Heart left ventricle (tissue), 16 donors: Measurements from ENCODE around the gene ALKBH6. TPM values are rescaled to one million over a fixed set of nuclear protein-coding genes. Genes with fewer than 3 reads are reported as not detected.

Source experiments
- ATAC-seq, 4 donors: fragments of 200-7000 bp; cut with Tn5 transposase; one replicate each; pipeline ENCODE4 v1.9.1; 2020 to 2022; ENCODE audit warnings: moderate library complexity in 4 of 4, mild to moderate bottlenecking in 3 of 4, moderate number of reproducible peaks in 1 of 4
- DNase-seq, 5 donors: peaks; one replicate each; pipeline ENCODE4 v3.0.0-alpha.2; 2020
- H3K27ac ChIP-seq, 12 donors: fragments of 200-600 bp; sonication (generic) in 4 of 12; one replicate each; pipeline versions ENCODE4 v1.5.0 to v1.8.0; 2016 to 2022; ENCODE audit warnings: mild to moderate bottlenecking in 2 of 12
- H3K27me3 ChIP-seq, 9 donors: fragments of 200-600 bp; sonication (generic) in 2 of 9; one replicate each; pipeline versions ENCODE4 v1.5.1 to v1.8.0; 2016 to 2022; ENCODE audit warnings: mild to moderate bottlenecking in 3 of 9
- H3K36me3 ChIP-seq, 9 donors: fragments of 200-600 bp; sonication (generic) in 2 of 9; one replicate each; pipeline versions ENCODE4 v1.5.0 to v1.8.0; 2018 to 2022; ENCODE audit warnings: mild to moderate bottlenecking in 2 of 9
- H3K4me1 ChIP-seq, 12 donors: fragments of 200-600 bp; sonication (generic) in 4 of 12; one replicate each; pipeline versions ENCODE4 v1.5.0 to v1.8.0; 2016 to 2022; ENCODE audit warnings: mild to moderate bottlenecking in 3 of 12
- H3K4me3 ChIP-seq, 12 donors: fragments of 200-600 bp; sonication (generic) in 4 of 12; one replicate each; pipeline versions ENCODE4 v1.5.0 to v1.8.0; 2017 to 2022; ENCODE audit warnings: mild to moderate bottlenecking in 9 of 12, moderate library complexity in 4 of 12
- H3K9me3 ChIP-seq, 12 donors: fragments of 200-600 bp; sonication (generic) in 4 of 12; one replicate each; pipeline versions ENCODE4 v1.5.0 to v1.8.0; 2016 to 2022; ENCODE audit warnings: mild to moderate bottlenecking in 1 of 12
- CTCF ChIP-seq, 12 donors: fragments of 200-600 bp; sonication (generic) in 4 of 12; IDR thresholded peaks; one replicate each; pipeline versions ENCODE4 v1.5.0 to v1.8.0; 2018 to 2022; ENCODE audit warnings: antibody characterized with exemption in 12 of 12, mild to moderate bottlenecking in 5 of 12
- POLR2A ChIP-seq, 2 donors: fragments of 450-650 bp; IDR thresholded peaks; one replicate each; pipeline ENCODE4 v1.6.1; 2017; ENCODE audit warnings: antibody characterized with exemption in 2 of 2, mild to moderate bottlenecking in 2 of 2, moderate library complexity in 2 of 2
- WGBS, 4 donors: extraction: QIAGEN DNeasy Blood & Tissue Kit in 2 of 4; methylation state at CpG; one replicate each; pipeline versions ENCODE4 v1.1.5 to v1.1.7; 2013 to 2018; 5-methylcytosine and 5-hydroxymethylcytosine counted together
- intact Hi-C, 10 donors: fragments of 100-400 bp; cut with DNase I; formaldehyde crosslinking; loops; one replicate each; pipeline versions ENCODE4 v1.11.1 to v1.14.2; 2022
- polyA plus RNA-seq, 2 donors: library from polyadenylated mRNA; stranded (reverse); fragments of 200-250 nt; gene quantifications; one replicate each; pipeline ENCODE4 v1.2.3, GENCODE V29; 2013
- total RNA-seq, 9 donors: library from RNA; depleted of rRNA in 2 of 9; stranded (reverse); fragments of >200 nt in 2 of 9; fragmentation: NEBNext Ultra II Directional in 3 of 9; extraction: Animal tissue kit (Norgen Biotek cat#: 25700) in 3 of 9; gene quantifications; one replicate each; pipeline versions ENCODE4 v1.1.0 to v1.2.4, GENCODE V29; 2016 to 2023
- donor health status: ischemic (EF 13 %, LVEDD 7.1; RV severe dilation, severe dysfunction).
- donor health status: healthy with polysubstance abuse.
- donor health status: DM: no; HTN: yes; CAD: no.
- donor health status: DM: no; HTN: no; CAD: no.
- donor health status: ischemic (EF 25% LVEDD 6.9; RV normal size, moderate dysfunction).
- donor health status: ischemic (EF 25% LVEDD 5.7; RV mildly dilated, moderate dysfunction).
- donor health status: healthy.
- donor health status: DM: yes; HTN: yes; CAD: no.
- donor health status: ischemic (EF 35%, LVEDD 5.7; RV mildly dilated, moderate dysfunction).
- donor health status: nonischemic (EF 11% LVEDD 7.7; RV severe dilation, severe dysfunction).
- donor health status: DM: yes; HTN: yes; CAD: no.
- donor health status: PGD.
- donor health status: ischemic (EF 29% LVEDD 5.4; RV normal size, mild dysfunction).
- donor health status: nonischemic (EF 23%, LVEDD 6.1; RV moderate dilation, normal function).

Gene ALKBH6
- total and polyA plus RNA-seq, 11 donors: 7.3 to 22.5 (median 13.0) TPM

GRCh38 chr19:35977446-35978222 lies 36.4 kb downstream of the ALKBH6 start:
- Histone ChIP-seq H3K9me3 (no peaks in the 10 kb centered on the region), H3K4me1 (no peaks in the 10 kb centered on the region), H3K27ac (no peak overlapping the region), H3K36me3 (no peaks in the 10 kb centered on the region), H3K27me3 (peaks cover 0 to 24% (median 5%) of the 10 kb centered on the region in 9 donors), H3K4me3 (no peak overlapping the region)
- WGBS, 4 donors: 50 to 75% (median 51%) methylated on average over 9 to 14 of the region's 14 CpGs
- ATAC-seq (no peak), DNase-seq (no peak)
- intact Hi-C loops: no loop called here
- TF ChIP-seq POLR2A (IDR thresholded peaks at IDR 0.05) (no peak), CTCF (IDR thresholded peaks at IDR 0.05) (no peak)

- no peaks in the 10 kb centered on the region for H3K36me3 ChIP-seq
- H3K4me1 ChIP-seq: no peaks in the 10 kb centered on the region
- 31 to 42% (median 33%) methylated on average over 5 of the region's 5 CpGs for WGBS, 4 donors
- intact Hi-C loops: no loop called here
- H3K4me3 ChIP-seq: no peak overlapping the region
- TF ChIP-seq POLR2A (IDR thresholded peaks at IDR 0.05) (no peak), CTCF (IDR thresholded peaks at IDR 0.05) (no peak)
- no peaks in the 10 kb centered on the region for H3K9me3 ChIP-seq
- H3K27ac ChIP-seq: no peak overlapping the region
- DNase-seq (no peak), ATAC-seq (no peak)
- H3K27me3 ChIP-seq: peaks cover 0 to 23% (median 5%) of the 10 kb centered on the region in 9 donors
These were observed 38.3 kb downstream of the ALKBH6 start for GRCh38 chr19:35975608-35976214.

- no peak for TF ChIP-seq CTCF (IDR thresholded peaks at IDR 0.05)
- TF ChIP-seq POLR2A (IDR thresholded peaks at IDR 0.05): no peak
- Histone ChIP-seq H3K4me1 (no peaks in the 10 kb centered on the region), H3K9me3 (no peaks in the 10 kb centered on the region), H3K4me3 (no peak overlapping the region), H3K27ac (no peak overlapping the region), H3K27me3 (peaks cover 0 to 9% (median 0%) of the 10 kb centered on the region in 9 donors), H3K36me3 (no peaks in the 10 kb centered on the region)
- peak in 1 of 5 donors; percentile 19 for DNase-seq
- no peak for ATAC-seq
- WGBS, 4 donors: 31 to 40% (median 36%) methylated on average over 3 to 8 of the region's 8 CpGs
- intact Hi-C loops: no loop called here
These were observed 40.5 kb downstream of the ALKBH6 start for GRCh38 chr19:35973487-35973886.

- no peaks in the 10 kb centered on the region for H3K4me1 ChIP-seq
- H3K27me3 ChIP-seq: peaks cover 0 to 21% (median 0%) of the 10 kb centered on the region in 9 donors
- DNase-seq (no peak), ATAC-seq (peak in 1 of 4 donors; percentile 26)
- TF ChIP-seq CTCF (IDR thresholded peaks at IDR 0.05) (no peak), POLR2A (IDR thresholded peaks at IDR 0.05) (no peak)
- intact Hi-C loops: no loop called here
- no peak overlapping the region for H3K27ac ChIP-seq
- H3K4me3 ChIP-seq: no peak overlapping the region
- H3K36me3 ChIP-seq: no peaks in the 10 kb centered on the region
- 67 to 90% (median 78%) methylated on average over 1 to 3 of the region's 3 CpGs for WGBS, 4 donors
- H3K9me3 ChIP-seq: no peaks in the 10 kb centered on the region
These were observed 47.2 kb downstream of the ALKBH6 start for GRCh38 chr19:35966771-35967170.
